ENCODE results near the gene PIEZO2.
"Not testable (repeated sequence)": the region's sequence is repeated elsewhere in the genome, so short reads cannot be mapped to it uniquely, and the experiment has no call there.

Gene PIEZO2

GRCh38 chr18:10878703-10879102 is 270.7 kb downstream of the PIEZO2 start:
- no peak for DNase-seq

- DNase-seq = no peak
Observed at GRCh38 chr18:10877987-10878386, 271.4 kb downstream of the PIEZO2 start.

- DNase-seq = no peak
Observed at GRCh38 chr18:10875811-10876210, 273.6 kb downstream of the PIEZO2 start.

GRCh38 chr18:10872304-10872703 is 277.1 kb downstream of the PIEZO2 start:
- no peak for DNase-seq

GRCh38 chr18:10864722-10865121 is 284.6 kb downstream of the PIEZO2 start:
- DNase-seq = no peak

- no peak for DNase-seq
Observed at GRCh38 chr18:10863026-10863425, 286.3 kb downstream of the PIEZO2 start.

GRCh38 chr18:10860928-10861327 is 288.4 kb downstream of the PIEZO2 start:
- DNase-seq = no peak

- no peak for DNase-seq
Observed at GRCh38 chr18:10860382-10860781, 289.0 kb downstream of the PIEZO2 start.

- DNase-seq = no peak
Observed at GRCh38 chr18:10858477-10858876, 290.9 kb downstream of the PIEZO2 start.

- DNase-seq = no peak
Observed at GRCh38 chr18:10856132-10856531, 293.2 kb downstream of the PIEZO2 start.

- no peak for DNase-seq
Observed at GRCh38 chr18:10852385-10853303, 296.7 kb downstream of the PIEZO2 start.

GRCh38 chr18:10851824-10852319 is 297.5 kb downstream of the PIEZO2 start:
- peak; percentile 42 for DNase-seq

GRCh38 chr18:10850840-10851239 is 298.5 kb downstream of the PIEZO2 start:
- DNase-seq = no peak

- no peak for DNase-seq
Observed at GRCh38 chr18:10850216-10850615, 299.2 kb downstream of the PIEZO2 start.

GRCh38 chr18:10847907-10848306 is 301.5 kb downstream of the PIEZO2 start:
- no peak for DNase-seq

GRCh38 chr18:10847408-10847790 is 302.0 kb downstream of the PIEZO2 start:
- DNase-seq = no peak

- DNase-seq = no peak
Observed at GRCh38 chr18:10846657-10847407, 302.5 kb downstream of the PIEZO2 start.

- DNase-seq = not testable (repeated sequence)
Observed at GRCh38 chr18:10846035-10846434, 303.3 kb downstream of the PIEZO2 start.

- DNase-seq = no peak
Observed at GRCh38 chr18:10843565-10843964, 305.8 kb downstream of the PIEZO2 start.

- DNase-seq = no peak
Observed at GRCh38 chr18:10842861-10843260, 306.5 kb downstream of the PIEZO2 start.

GRCh38 chr18:10842371-10842770 is 307.0 kb downstream of the PIEZO2 start:
- no peak for DNase-seq

GRCh38 chr18:10841203-10841602 is 308.2 kb downstream of the PIEZO2 start:
- no peak for DNase-seq

- no peak for DNase-seq
Observed at GRCh38 chr18:10840743-10841142, 308.6 kb downstream of the PIEZO2 start.

GRCh38 chr18:10839421-10839820 is 309.9 kb downstream of the PIEZO2 start:
- DNase-seq = no peak
